ENCODE measurements around the gene VASP.

VASP gene

DNA sequence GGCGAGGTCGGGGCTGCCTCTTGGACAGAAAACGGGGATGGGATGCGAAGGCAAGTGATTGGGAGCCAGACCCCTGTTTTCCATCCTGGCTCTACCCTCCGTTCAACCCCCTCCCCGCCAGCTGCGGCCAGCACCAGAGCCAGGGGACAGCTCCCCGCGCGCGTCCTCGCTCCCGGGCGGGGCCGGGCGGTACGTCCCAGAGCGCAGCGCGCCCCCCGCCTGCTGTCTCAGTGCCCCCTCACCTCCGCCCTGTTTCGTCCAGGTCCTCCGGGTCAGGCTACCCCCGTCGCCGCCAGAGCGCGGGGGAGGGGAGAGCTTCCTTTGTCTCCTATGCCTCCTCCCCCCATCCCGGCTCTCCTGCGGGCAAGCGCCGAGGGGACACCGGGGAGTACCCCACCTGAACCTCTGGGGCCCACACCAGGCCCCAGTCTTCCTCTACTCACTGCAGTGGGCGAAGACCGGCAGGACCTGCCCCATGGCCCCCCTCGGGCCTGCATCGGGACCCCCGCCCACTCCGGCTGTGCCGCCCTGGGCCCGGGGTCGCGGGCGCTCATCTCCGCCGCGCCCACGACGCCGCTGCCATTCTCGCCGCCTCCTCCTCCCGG, 10.8 kb upstream of the VASP start:
- peaks cover 0 to 61% (median 47%) of the 10 kb centered on the region in 5 donors for H3K4me1 ChIP-seq (ENCODE audit: control insufficient read depth in 5 of 5, insufficient read depth in 5 of 5, low read length in 5 of 5)
- peak overlapping the region in 4 of 5 donors; percentile 57 to 78 (median 71) for H3K4me3 ChIP-seq (ENCODE audit: low read depth in 1 of 5, low read length in 5 of 5)
- no peaks in the 10 kb centered on the region for H3K9me3 ChIP-seq (ENCODE audit: control insufficient read depth in 5 of 5, low read length in 5 of 5)
- H3K9ac ChIP-seq (ENCODE audit: low read length in 5 of 5), result peak overlapping the region in 2 of 5 donors; percentile 51 to 56
- H3K27ac ChIP-seq (ENCODE audit: low read depth, low read length), result no peak overlapping the region
- H3K27me3 ChIP-seq (ENCODE audit: control insufficient read depth in 5 of 5, insufficient read depth in 4 of 5, low read length in 5 of 5), result peaks cover 10 to 27% (median 17%) of the 10 kb centered on the region in 5 donors
- no peaks in the 10 kb centered on the region for H3K36me3 ChIP-seq (ENCODE audit: control insufficient read depth in 5 of 5, insufficient read depth in 5 of 5, low read length in 5 of 5)

DNA sequence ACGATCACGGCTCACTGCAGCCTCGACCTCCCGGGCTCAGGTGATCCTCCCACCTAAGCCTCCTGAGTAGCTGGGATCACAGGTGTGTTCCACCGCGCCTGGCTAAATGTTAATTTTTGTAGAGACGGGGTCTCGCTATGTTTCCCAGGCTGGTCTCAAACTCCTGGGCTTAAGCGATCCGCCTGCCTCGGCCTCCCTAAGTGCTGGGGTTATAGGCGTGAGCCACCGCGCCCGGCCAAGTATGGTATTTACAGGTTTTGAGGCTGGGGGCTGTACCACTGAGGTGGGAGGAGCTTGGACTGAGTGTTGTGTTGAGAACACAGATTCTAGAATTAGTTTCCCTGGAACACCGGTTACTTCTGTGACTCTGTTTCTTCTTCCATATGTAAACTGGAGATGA, 9.5 kb upstream of the VASP start:
- Histone ChIP-seq H3K36me3 (ENCODE audit: control insufficient read depth in 5 of 5, insufficient read depth in 5 of 5, low read length in 5 of 5) (no peaks in the 10 kb centered on the region), H3K4me1 (ENCODE audit: control insufficient read depth in 5 of 5, insufficient read depth in 5 of 5, low read length in 5 of 5) (peaks cover 0 to 59% (median 41%) of the 10 kb centered on the region in 5 donors), H3K27me3 (ENCODE audit: control insufficient read depth in 5 of 5, insufficient read depth in 4 of 5, low read length in 5 of 5) (peaks cover 10 to 30% (median 17%) of the 10 kb centered on the region in 5 donors), H3K9me3 (ENCODE audit: control insufficient read depth in 5 of 5, low read length in 5 of 5) (no peaks in the 10 kb centered on the region), H3K4me3 (ENCODE audit: low read depth in 1 of 5, low read length in 5 of 5) (no peak overlapping the region), H3K9ac (ENCODE audit: low read length in 5 of 5) (no peak overlapping the region), H3K27ac (ENCODE audit: low read depth, low read length) (no peak overlapping the region)

DNA sequence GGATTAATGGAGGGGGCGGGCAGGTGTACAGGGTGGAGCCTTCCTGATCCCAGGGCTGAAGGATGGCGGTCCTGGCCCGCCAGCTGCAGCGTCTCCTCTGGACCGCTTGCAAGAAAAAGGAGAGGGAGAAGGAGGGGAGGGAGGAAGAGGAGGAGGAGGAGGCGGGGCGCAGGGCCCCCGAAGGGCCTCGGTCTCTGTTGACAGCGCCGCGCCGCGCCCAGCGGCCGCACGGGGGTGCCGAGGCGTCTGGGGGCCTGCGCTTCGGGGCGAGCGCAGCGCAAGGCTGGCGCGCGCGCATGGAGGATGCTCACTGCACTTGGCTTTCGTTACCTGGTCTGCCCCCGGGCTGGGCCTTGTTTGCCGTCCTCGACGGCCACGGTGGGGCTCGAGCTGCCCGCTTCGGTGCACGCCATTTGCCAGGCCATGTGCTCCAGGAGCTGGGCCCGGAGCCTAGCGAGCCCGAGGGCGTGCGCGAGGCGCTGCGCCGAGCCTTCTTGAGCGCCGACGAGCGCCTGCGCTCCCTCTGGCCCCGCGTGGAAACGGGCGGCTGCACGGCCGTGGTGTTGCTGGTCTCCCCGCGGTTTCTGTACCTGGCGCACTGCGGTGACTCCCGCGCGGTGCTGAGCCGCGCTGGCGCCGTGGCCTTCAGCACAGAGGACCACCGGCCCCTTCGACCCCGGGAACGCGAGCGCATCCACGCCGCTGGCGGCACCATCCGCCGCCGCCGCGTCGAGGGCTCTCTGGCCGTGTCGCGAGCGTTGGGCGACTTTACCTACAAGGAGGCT, 8.7 kb upstream of the VASP start, which contains the start of gene PPM1N:
Gene PPM1N, plus strand, starts transcription at position 33 of the 785 bp plus-strand sequence. Its CDS starts 30 bp downstream, at position 63.
- Histone ChIP-seq H3K4me1 (ENCODE audit: control insufficient read depth in 5 of 5, insufficient read depth in 5 of 5, low read length in 5 of 5) (peaks cover 0 to 52% (median 35%) of the 10 kb centered on the region in 5 donors), H3K36me3 (ENCODE audit: control insufficient read depth in 5 of 5, insufficient read depth in 5 of 5, low read length in 5 of 5) (no peaks in the 10 kb centered on the region), H3K9me3 (ENCODE audit: control insufficient read depth in 5 of 5, low read length in 5 of 5) (no peaks in the 10 kb centered on the region), H3K27ac (ENCODE audit: low read depth, low read length) (no peak within 1 kb of the TSS), H3K9ac (ENCODE audit: low read length in 5 of 5) (no peak within 1 kb of the TSS), H3K4me3 (ENCODE audit: low read depth in 1 of 5, low read length in 5 of 5) (peak within 1 kb of the TSS; percentile 5 to 62 (median 56)), H3K27me3 (ENCODE audit: control insufficient read depth in 5 of 5, insufficient read depth in 4 of 5, low read length in 5 of 5) (peaks cover 10 to 30% (median 17%) of the 10 kb centered on the region in 5 donors)

DNA sequence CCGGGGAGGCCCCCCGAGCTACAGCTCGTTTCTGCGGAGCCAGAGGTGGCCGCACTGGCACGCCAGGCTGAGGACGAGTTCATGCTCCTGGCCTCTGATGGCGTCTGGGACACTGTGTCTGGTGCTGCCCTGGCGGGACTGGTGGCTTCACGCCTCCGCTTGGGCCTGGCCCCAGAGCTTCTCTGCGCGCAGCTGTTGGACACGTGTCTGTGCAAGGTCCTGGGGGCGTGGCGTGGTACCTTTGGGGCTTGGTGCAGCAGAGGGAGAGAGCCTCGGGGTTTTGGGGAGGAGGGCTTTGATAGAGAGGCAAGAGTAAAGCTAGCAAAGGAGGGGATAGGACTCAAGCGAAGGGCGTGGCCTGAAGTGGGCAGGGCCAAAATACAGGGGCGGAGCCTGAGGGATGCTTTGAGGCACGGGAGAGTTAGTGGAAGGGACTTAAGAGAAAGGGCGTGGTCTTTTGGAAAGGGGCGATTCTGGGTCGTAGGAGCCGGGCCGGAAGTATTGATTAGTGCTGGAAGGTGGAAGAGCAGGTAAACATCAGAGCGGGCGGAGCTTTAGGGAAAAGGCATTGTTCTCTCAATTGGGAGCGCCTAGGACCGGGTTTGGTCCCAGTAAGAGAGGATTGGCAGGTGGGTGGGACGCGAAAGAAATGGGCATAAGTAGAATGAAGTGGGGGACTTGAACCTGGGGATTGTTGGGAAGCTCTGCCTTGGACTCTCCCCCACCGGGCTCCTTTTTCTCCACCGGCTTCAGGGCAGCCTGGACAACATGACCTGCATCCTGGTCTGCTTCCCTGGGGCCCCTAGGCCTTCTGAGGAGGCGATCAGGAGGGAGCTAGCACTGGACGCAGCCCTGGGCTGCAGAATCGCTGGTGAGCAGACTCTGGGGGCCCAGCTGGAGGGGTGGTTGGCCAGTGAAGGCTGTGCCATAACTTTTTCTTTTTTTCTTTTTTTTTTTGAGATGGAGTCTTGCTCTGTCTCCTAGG, 7.8 kb upstream of the VASP start:
- Histone ChIP-seq H3K4me3 (ENCODE audit: low read depth in 1 of 5, low read length in 5 of 5) (peak overlapping the region in 3 of 5 donors; percentile 12 to 50 (median 43)), H3K9me3 (ENCODE audit: control insufficient read depth in 5 of 5, low read length in 5 of 5) (no peaks in the 10 kb centered on the region), H3K27ac (ENCODE audit: low read depth, low read length) (no peak overlapping the region), H3K36me3 (ENCODE audit: control insufficient read depth in 5 of 5, insufficient read depth in 5 of 5, low read length in 5 of 5) (no peaks in the 10 kb centered on the region), H3K4me1 (ENCODE audit: control insufficient read depth in 5 of 5, insufficient read depth in 5 of 5, low read length in 5 of 5) (peaks cover 0 to 52% (median 35%) of the 10 kb centered on the region in 5 donors), H3K27me3 (ENCODE audit: control insufficient read depth in 5 of 5, insufficient read depth in 4 of 5, low read length in 5 of 5) (peaks cover 10 to 27% (median 17%) of the 10 kb centered on the region in 5 donors), H3K9ac (ENCODE audit: low read length in 5 of 5) (no peak overlapping the region)

DNA sequence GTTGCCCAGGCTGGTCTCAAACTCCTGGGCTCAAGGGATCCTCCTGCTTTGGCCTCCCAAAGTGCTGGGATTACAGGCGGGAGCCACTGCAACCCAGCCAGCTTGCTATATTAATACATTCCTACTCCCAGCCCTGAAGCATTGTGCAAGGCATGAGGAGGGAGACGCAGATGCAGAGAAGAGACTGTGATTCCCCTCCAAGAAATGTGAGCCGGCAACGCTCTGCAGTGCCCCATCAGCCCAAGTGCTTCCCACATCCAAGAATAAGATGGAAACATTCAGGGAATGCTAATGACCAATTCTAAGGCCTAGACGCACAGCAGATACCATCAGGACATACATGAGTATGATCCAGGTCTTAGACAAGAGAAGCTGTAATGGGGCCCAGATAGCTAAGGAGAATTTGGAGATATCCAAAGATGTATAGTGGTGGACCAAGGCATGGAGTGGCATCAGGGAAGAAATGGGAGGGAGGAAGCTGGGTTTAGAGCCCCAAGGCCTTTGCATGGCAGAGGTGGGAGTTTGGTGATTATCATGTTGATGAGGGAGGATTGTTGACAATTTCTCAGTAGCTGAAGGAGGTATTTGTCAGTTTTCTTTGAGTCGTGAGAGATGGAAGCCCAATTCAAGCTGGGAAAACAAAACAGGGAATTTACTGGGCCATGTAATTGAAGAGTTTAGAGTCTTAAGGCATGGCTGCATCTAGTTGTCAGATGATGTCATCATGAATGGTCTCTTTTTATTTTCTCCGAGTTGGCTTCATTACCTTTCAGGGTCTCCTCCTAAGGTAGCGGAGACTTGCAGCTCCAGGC, 6.2 kb upstream of the VASP start:
- Histone ChIP-seq H3K4me3 (ENCODE audit: low read depth in 1 of 5, low read length in 5 of 5) (no peak overlapping the region), H3K27ac (ENCODE audit: low read depth, low read length) (peak overlapping the region; percentile 30), H3K27me3 (ENCODE audit: control insufficient read depth in 5 of 5, insufficient read depth in 4 of 5, low read length in 5 of 5) (peaks cover 10 to 19% (median 16%) of the 10 kb centered on the region in 5 donors), H3K36me3 (ENCODE audit: control insufficient read depth in 5 of 5, insufficient read depth in 5 of 5, low read length in 5 of 5) (no peaks in the 10 kb centered on the region), H3K4me1 (ENCODE audit: control insufficient read depth in 5 of 5, insufficient read depth in 5 of 5, low read length in 5 of 5) (peaks cover 0 to 50% (median 33%) of the 10 kb centered on the region in 5 donors), H3K9ac (ENCODE audit: low read length in 5 of 5) (no peak overlapping the region), H3K9me3 (ENCODE audit: control insufficient read depth in 5 of 5, low read length in 5 of 5) (no peaks in the 10 kb centered on the region)

DNA sequence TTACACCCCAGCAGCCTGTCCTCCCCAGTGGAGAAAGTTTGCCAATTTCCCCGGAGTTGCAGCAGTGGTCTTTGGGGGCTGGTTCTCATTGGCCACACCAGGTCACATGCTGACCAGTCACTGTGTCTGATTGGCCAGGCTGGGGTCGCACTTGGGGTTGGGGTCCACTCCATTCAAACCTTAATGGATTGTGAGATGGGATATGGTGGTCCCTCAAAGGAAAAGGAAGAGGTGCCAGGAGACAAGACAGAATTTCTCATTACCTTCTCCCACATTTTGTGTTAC, 5.6 kb upstream of the VASP start:
- Histone ChIP-seq H3K27ac (ENCODE audit: low read depth, low read length) (peak overlapping the region; percentile 30), H3K9me3 (ENCODE audit: control insufficient read depth in 5 of 5, low read length in 5 of 5) (no peaks in the 10 kb centered on the region), H3K27me3 (ENCODE audit: control insufficient read depth in 5 of 5, insufficient read depth in 4 of 5, low read length in 5 of 5) (peaks cover 10 to 18% (median 15%) of the 10 kb centered on the region in 5 donors), H3K36me3 (ENCODE audit: control insufficient read depth in 5 of 5, insufficient read depth in 5 of 5, low read length in 5 of 5) (no peaks in the 10 kb centered on the region), H3K9ac (ENCODE audit: low read length in 5 of 5) (no peak overlapping the region), H3K4me1 (ENCODE audit: control insufficient read depth in 5 of 5, insufficient read depth in 5 of 5, low read length in 5 of 5) (peaks cover 0 to 49% (median 29%) of the 10 kb centered on the region in 5 donors), H3K4me3 (ENCODE audit: low read depth in 1 of 5, low read length in 5 of 5) (peak overlapping the region in 1 of 5 donors; percentile 7)

DNA sequence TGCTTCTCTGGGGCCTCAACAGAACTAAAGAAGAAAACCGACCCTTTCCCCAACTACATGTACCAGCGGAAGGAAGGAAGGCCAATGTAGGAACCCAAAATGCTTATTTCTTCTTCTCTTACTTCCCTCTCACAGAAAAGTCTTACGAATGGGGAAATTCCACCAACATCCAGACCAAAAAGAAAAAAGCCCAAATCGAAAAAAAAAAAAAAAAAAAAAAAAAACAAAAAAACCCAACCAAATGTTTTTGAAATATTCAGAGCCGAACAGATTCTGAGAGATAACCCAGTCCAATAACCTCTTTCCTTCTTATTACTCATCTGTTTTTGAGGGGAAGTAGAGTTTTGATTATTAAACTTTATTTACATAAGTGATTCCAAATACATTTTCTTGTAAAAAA, 5.2 kb upstream of the VASP start:
- H3K4me3 ChIP-seq (ENCODE audit: low read depth in 1 of 5, low read length in 5 of 5), result peak overlapping the region in 1 of 5 donors; percentile 7

DNA sequence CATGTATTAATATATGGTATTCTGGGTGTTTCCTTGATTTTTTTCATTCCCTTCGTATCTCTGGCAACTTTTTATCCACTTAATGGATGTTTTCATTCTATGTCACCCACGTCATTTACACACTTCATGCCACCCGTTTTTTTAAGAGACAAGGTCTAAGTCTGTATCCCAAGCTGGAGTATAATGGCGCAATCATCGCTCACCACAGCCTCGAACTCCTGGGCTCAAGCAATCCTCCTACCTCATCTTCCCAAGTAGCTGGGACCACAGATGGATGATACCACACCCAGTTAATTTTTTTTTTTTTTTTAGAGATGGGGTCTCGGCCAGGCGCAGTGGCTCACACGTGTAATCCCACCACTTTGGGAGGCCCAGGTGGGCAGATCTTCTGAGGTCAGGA, 3.4 kb upstream of the VASP start:
- peaks cover 5 to 12% (median 7%) of the 10 kb centered on the region in 5 donors for H3K27me3 ChIP-seq (ENCODE audit: control insufficient read depth in 5 of 5, insufficient read depth in 4 of 5, low read length in 5 of 5)
- no peak overlapping the region for H3K9ac ChIP-seq (ENCODE audit: low read length in 5 of 5)
- H3K4me3 ChIP-seq (ENCODE audit: low read depth in 1 of 5, low read length in 5 of 5), result no peak overlapping the region
- H3K9me3 ChIP-seq (ENCODE audit: control insufficient read depth in 5 of 5, low read length in 5 of 5), result no peaks in the 10 kb centered on the region
- no peak overlapping the region for H3K27ac ChIP-seq (ENCODE audit: low read depth, low read length)
- H3K4me1 ChIP-seq (ENCODE audit: control insufficient read depth in 5 of 5, insufficient read depth in 5 of 5, low read length in 5 of 5), result peaks cover 0 to 49% (median 33%) of the 10 kb centered on the region in 5 donors
- H3K36me3 ChIP-seq (ENCODE audit: control insufficient read depth in 5 of 5, insufficient read depth in 5 of 5, low read length in 5 of 5), result no peaks in the 10 kb centered on the region

More for the DNA sequence above, 5.2 kb upstream of the VASP start:
- Histone ChIP-seq H3K36me3 (ENCODE audit: control insufficient read depth in 5 of 5, insufficient read depth in 5 of 5, low read length in 5 of 5) (no peaks in the 10 kb centered on the region), H3K9ac (ENCODE audit: low read length in 5 of 5) (no peak overlapping the region), H3K4me1 (ENCODE audit: control insufficient read depth in 5 of 5, insufficient read depth in 5 of 5, low read length in 5 of 5) (peaks cover 0 to 51% (median 30%) of the 10 kb centered on the region in 5 donors), H3K9me3 (ENCODE audit: control insufficient read depth in 5 of 5, low read length in 5 of 5) (no peaks in the 10 kb centered on the region), H3K27me3 (ENCODE audit: control insufficient read depth in 5 of 5, insufficient read depth in 4 of 5, low read length in 5 of 5) (peaks cover 10 to 18% (median 15%) of the 10 kb centered on the region in 5 donors), H3K27ac (ENCODE audit: low read depth, low read length) (peak overlapping the region; percentile 30)

All from subcutaneous abdominal adipose tissue (tissue), 5 donors.